Measurements from ENCODE around the gene MCRIP2.

DNA sequence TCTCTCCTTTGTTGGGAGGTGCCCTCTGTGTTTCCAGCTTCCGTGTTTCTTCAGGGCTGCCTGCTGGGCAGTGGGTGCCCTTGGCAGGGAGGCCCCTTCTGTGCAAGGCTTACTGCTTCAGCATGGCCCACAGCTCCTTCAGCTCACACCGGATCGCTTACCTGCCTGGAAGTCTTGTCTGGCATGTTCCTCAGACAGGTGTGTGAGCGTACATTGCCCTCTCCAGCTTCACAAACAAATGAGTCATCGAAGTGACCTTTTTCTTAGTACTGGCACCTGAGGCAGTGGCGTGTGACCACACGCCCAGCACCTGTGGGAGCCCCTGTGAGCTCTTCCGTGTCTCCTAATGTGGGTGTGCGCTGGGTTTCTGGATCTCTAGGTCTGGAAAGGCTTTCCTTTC lies 48.2 kb upstream of the MCRIP2 start:
- TF ChIP-seq CTCF (conservative IDR thresholded peaks at IDR 0.05): no peak
- TF ChIP-seq ZFX (IDR thresholded peaks at IDR 0.05): no peak

Measured in C4-2B (cell line).